K562 (cell line): ENCODE data around the gene MAST4.

Source experiments
- CTCF ChIP-seq, 3 experiments: IDR thresholded peaks in 2 of 3; conservative IDR thresholded peaks in 1 of 3; 2 replicates each; pipeline ENCODE4 v1.5.1; 2011 to 2012; ENCODE audit warnings: low read length in 3 of 3, mild to moderate bottlenecking in 3 of 3, control low read depth in 2 of 3, improper control_type of control experiment in 1 of 3, inconsistent platforms in 1 of 3, low read depth in 1 of 3, mixed read lengths in 1 of 3, moderate library complexity in 1 of 3; ENCODE audit not compliant: insufficient read depth in 2 of 3
- EZH2 ChIP-seq: IDR thresholded peaks from 2 replicates; pipeline ENCODE4 v1.6.1; 2012; ENCODE audit warnings: low read depth, mild to moderate bottlenecking, inconsistent platforms, low read length, borderline replicate concordance
- KLF16 ChIP-seq: IDR thresholded peaks from 2 replicates; pipeline ENCODE4 v1.6.1; 2016; ENCODE audit warnings: antibody characterized with exemption
- LEF1 ChIP-seq: fragments of 450-650 bp; IDR thresholded peaks from 2 replicates; pipeline ENCODE4 v1.6.1; 2016; ENCODE audit warnings: mild to moderate bottlenecking
- RFX5 ChIP-seq: IDR thresholded peaks from 2 replicates; pipeline ENCODE4 v1.6.1; 2011; ENCODE audit warnings: low read depth, mild to moderate bottlenecking, improper control_type of control experiment, low read length
- RFX7 ChIP-seq: fragments of 250-450 bp; sonication (Bioruptor Pico); IDR thresholded peaks from 2 replicates; pipeline ENCODE4 v1.5.1; 2021; ENCODE audit warnings: mild to moderate bottlenecking
- U2AF2 ChIP-seq: fragments of 200-400 bp; formaldehyde crosslinking; optimal IDR thresholded peaks from 2 replicates; pipeline ENCODE3; 2017; ENCODE audit warnings: low read depth, mild to moderate bottlenecking, low read length
- ZFX ChIP-seq: sonication (generic); formaldehyde crosslinking; IDR thresholded peaks from 2 replicates; pipeline ENCODE4 v1.8.0; 2022; ENCODE audit warnings: mild to moderate bottlenecking, missing genetic modification reagents, moderate library complexity

GRCh38 chr5:66826696-66827095 lies 230.5 kb downstream of the MAST4 start:
- no peak for TF ChIP-seq CTCF (IDR thresholded peaks at IDR 0.05 in 2 of 3, conservative IDR thresholded peaks at IDR 0.05 in 1 of 3; ENCODE audit: insufficient read depth in 2 of 3, low read depth in 1 of 3, low read length in 3 of 3)
- no peak for TF ChIP-seq U2AF2
- TF ChIP-seq LEF1: no peak
- no peak for TF ChIP-seq RFX5
- TF ChIP-seq KLF16: no peak
- no peak for TF ChIP-seq EZH2
- TF ChIP-seq RFX7 (CRISPR knock-in tag): no peak
- no peak for TF ChIP-seq ZFX (CRISPR knock-in tag)
